ENCODE measurements around the gene APBB2. TPM values are rescaled to one million over a fixed set of nuclear protein-coding genes. Genes with fewer than 3 reads are reported as not detected.

The APBB2 gene
- total and polyA plus RNA-seq, 7 experiments from 2014 or later, result 0.42 to 1.5 (median 0.59) TPM; not detected in 2

- no peaks in the 10 kb centered on the region for H3K36me3 Mint-ChIP-seq
- H3K27ac Mint-ChIP-seq, result no peak overlapping the region
- Histone ChIP-seq H3K36me3 (ENCODE audit: control insufficient read depth in 2 of 3, insufficient read depth in 3 of 3, low read length in 3 of 3) (no peaks in the 10 kb centered on the region), H3K4me1 (ENCODE audit: control insufficient read depth in 2 of 2, insufficient read depth in 2 of 2, low read length in 2 of 2) (no peaks in the 10 kb centered on the region), H3K9me3 (ENCODE audit: control insufficient read depth in 2 of 3, low read length in 3 of 3) (no peaks in the 10 kb centered on the region), H3K27ac (ENCODE audit: low read depth, low read length) (no peak overlapping the region), H3K4me3 (ENCODE audit: low read length) (no peak overlapping the region), H3K27me3 (ENCODE audit: control insufficient read depth in 2 of 2, insufficient read depth in 2 of 2, low read length in 2 of 2) (no peaks in the 10 kb centered on the region)
- intact Hi-C loops (cut with micrococcal nuclease), result no loop called here
- H3K4me3 Mint-ChIP-seq, result no peak overlapping the region
- peaks cover 12 to 37% (median 17%) of the 10 kb centered on the region in 5 donors for H3K27me3 Mint-ChIP-seq
- H3K9me3 Mint-ChIP-seq, result peaks cover 0 to 5% (median 0%) of the 10 kb centered on the region in 11 donors
- DNase-seq (no peak), ATAC-seq (no peak)
- POLR2A ChIA-PET, result no interaction called here
- H3K4me1 Mint-ChIP-seq, result no peaks in the 10 kb centered on the region
- CTCF ChIA-PET, result no interaction called here
Measured at GRCh38 chr4:41197996-41198395, 16.3 kb downstream of the APBB2 start.

DNA sequence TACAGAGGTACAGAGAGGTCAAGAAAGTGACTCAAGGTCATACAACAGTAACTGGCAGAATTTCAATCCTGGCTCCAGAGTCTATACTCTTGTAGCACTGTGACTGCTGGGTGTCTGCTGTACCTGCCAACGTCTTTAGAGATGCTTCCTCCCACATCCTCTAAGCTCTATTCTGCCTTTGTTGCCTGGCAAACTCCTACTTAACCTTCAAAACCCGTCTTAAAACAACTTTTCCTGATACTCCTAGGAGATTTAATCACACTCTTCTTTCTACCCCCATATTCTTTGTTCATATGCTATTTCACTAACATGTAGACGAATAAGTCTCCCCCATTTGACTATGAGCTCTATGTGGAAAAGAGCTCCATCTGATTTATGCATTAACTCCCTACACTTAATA is 16.8 kb downstream of the APBB2 start:
- peaks cover 9 to 37% (median 15%) of the 10 kb centered on the region in 5 donors for H3K27me3 Mint-ChIP-seq
- H3K4me3 ChIP-seq (ENCODE audit: low read length), result no peak overlapping the region
- ChIA-PET POLR2A (no interaction called here), CTCF (no interaction called here)
- H3K9me3 ChIP-seq (ENCODE audit: control insufficient read depth in 2 of 3, low read length in 3 of 3), result no peaks in the 10 kb centered on the region
- H3K27ac ChIP-seq (ENCODE audit: low read depth, low read length), result no peak overlapping the region
- intact Hi-C loops (cut with micrococcal nuclease), result no loop called here
- H3K36me3 Mint-ChIP-seq, result no peaks in the 10 kb centered on the region
- no peaks in the 10 kb centered on the region for H3K27me3 ChIP-seq (ENCODE audit: control insufficient read depth in 2 of 2, insufficient read depth in 2 of 2, low read length in 2 of 2)
- no peak overlapping the region for H3K4me3 Mint-ChIP-seq
- H3K4me1 Mint-ChIP-seq, result no peaks in the 10 kb centered on the region
- no peak overlapping the region for H3K27ac Mint-ChIP-seq
- no peaks in the 10 kb centered on the region for H3K36me3 ChIP-seq (ENCODE audit: control insufficient read depth in 2 of 3, insufficient read depth in 3 of 3, low read length in 3 of 3)
- ATAC-seq (no peak), DNase-seq (no peak)
- H3K4me1 ChIP-seq (ENCODE audit: control insufficient read depth in 2 of 2, insufficient read depth in 2 of 2, low read length in 2 of 2), result no peaks in the 10 kb centered on the region
- peaks cover 0 to 5% (median 0%) of the 10 kb centered on the region in 11 donors for H3K9me3 Mint-ChIP-seq

DNA sequence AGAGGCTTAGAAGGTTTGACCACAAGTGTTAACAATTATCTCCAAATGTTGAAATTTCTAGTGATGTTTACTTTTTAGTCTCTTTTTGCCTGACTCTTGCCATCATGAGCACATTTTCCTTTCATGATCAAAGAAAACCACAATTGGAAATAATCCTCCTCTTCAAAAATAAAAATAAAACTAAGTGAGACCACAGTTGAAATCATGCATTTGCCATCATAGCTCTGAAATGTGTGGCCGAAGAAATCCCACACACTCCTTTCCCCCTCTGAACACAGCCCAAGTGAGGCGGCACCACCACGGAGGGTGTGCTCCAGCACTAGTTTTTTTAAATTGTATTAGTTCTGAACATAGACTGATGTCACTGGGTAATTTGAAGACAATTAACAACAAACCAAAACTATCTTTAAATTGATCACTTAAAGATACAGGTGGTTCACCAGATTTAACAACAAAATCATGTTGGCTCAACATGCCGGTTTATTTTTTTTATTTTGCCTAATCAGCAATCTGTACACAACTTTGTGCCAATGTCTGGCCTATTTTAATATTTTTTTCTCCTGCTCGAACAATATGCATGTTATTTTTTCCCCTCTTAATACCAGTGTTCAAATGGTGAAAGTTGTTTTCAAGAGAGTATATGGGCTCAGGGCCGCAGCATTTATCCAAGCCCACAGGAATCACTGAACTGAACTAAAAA is 17.6 kb downstream of the APBB2 start:
- H3K27me3 ChIP-seq (ENCODE audit: control insufficient read depth in 2 of 2, insufficient read depth in 2 of 2, low read length in 2 of 2), result no peaks in the 10 kb centered on the region
- Mint-ChIP-seq H3K27me3 (peaks cover 5 to 30% (median 12%) of the 10 kb centered on the region in 5 donors), H3K36me3 (no peaks in the 10 kb centered on the region), H3K4me1 (no peaks in the 10 kb centered on the region), H3K9me3 (peaks cover 0 to 5% (median 0%) of the 10 kb centered on the region in 11 donors), H3K27ac (no peak overlapping the region), H3K4me3 (no peak overlapping the region)
- no peak overlapping the region for H3K27ac ChIP-seq (ENCODE audit: low read depth, low read length)
- no peaks in the 10 kb centered on the region for H3K4me1 ChIP-seq (ENCODE audit: control insufficient read depth in 2 of 2, insufficient read depth in 2 of 2, low read length in 2 of 2)
- H3K9me3 ChIP-seq (ENCODE audit: control insufficient read depth in 2 of 3, low read length in 3 of 3), result no peaks in the 10 kb centered on the region
- CTCF ChIA-PET, result no interaction called here
- intact Hi-C loops (cut with micrococcal nuclease), result no loop called here
- DNase-seq (no peak), ATAC-seq (no peak)
- no peaks in the 10 kb centered on the region for H3K36me3 ChIP-seq (ENCODE audit: control insufficient read depth in 2 of 3, insufficient read depth in 3 of 3, low read length in 3 of 3)
- POLR2A ChIA-PET, result no interaction called here
- no peak overlapping the region for H3K4me3 ChIP-seq (ENCODE audit: low read length)

DNA sequence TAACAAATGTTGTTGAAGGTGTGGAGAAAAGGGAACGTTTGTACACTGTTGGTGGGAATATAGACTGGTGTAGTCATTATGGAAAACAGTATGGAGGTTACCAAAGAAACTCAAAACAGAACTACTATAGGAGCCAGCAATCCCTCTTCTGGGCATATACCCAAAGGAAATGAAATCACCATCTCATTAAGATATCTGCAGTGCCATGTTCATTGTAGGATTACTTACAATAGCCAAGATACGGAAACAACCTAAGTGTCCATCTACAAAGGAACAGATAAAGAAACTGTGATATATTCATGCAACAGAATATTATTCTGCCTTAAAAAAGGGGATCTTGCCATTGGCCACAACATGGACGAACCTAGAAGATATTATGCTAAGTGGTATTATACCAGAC is 22.2 kb downstream of the APBB2 start:
- no peaks in the 10 kb centered on the region for H3K36me3 Mint-ChIP-seq
- ATAC-seq, result no peak
- Histone ChIP-seq H3K4me1 (ENCODE audit: control insufficient read depth in 2 of 2, insufficient read depth in 2 of 2, low read length in 2 of 2) (no peaks in the 10 kb centered on the region), H3K36me3 (ENCODE audit: control insufficient read depth in 2 of 3, insufficient read depth in 3 of 3, low read length in 3 of 3) (no peaks in the 10 kb centered on the region), H3K27ac (ENCODE audit: low read depth, low read length) (no peak overlapping the region), H3K9me3 (ENCODE audit: control insufficient read depth in 2 of 3, low read length in 3 of 3) (no peaks in the 10 kb centered on the region), H3K27me3 (ENCODE audit: control insufficient read depth in 2 of 2, insufficient read depth in 2 of 2, low read length in 2 of 2) (no peaks in the 10 kb centered on the region), H3K4me3 (ENCODE audit: low read length) (no peak overlapping the region)
- ChIA-PET CTCF (no interaction called here), POLR2A (no interaction called here)
- peaks cover 0 to 4% (median 0%) of the 10 kb centered on the region in 11 donors for H3K9me3 Mint-ChIP-seq
- DNase-seq, result no peak
- H3K27me3 Mint-ChIP-seq, result peaks cover 1 to 20% (median 5%) of the 10 kb centered on the region in 5 donors
- intact Hi-C loops (cut with micrococcal nuclease), result no loop called here
- H3K4me3 Mint-ChIP-seq, result no peak overlapping the region
- no peaks in the 10 kb centered on the region for H3K4me1 Mint-ChIP-seq
- H3K27ac Mint-ChIP-seq, result no peak overlapping the region

DNA sequence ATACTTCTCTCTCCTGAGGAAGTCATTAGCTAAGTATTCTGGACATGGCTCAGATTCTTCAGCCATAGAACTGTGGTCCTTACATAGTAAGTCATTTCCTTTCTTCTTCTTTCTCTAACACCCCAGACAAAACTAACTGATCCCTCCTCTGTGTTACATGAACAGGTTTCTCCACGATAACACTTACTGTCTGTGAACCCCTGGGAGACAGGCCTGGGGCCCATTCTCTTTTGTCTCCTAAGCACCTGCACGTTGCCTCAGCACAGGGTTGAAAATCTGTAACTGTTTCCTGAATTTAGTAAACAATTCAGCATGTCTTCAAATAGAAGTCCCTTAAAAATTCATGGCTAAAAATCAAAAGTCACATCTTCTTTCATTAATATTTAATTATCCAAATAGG is 24.7 kb downstream of the APBB2 start:
- intact Hi-C loops (cut with micrococcal nuclease), result no loop called here
- H3K27me3 ChIP-seq (ENCODE audit: control insufficient read depth in 2 of 2, insufficient read depth in 2 of 2, low read length in 2 of 2), result no peaks in the 10 kb centered on the region
- no peaks in the 10 kb centered on the region for H3K36me3 ChIP-seq (ENCODE audit: control insufficient read depth in 2 of 3, insufficient read depth in 3 of 3, low read length in 3 of 3)
- H3K4me3 ChIP-seq (ENCODE audit: low read length), result no peak overlapping the region
- DNase-seq, result no peak
- peaks cover 0 to 4% (median 0%) of the 10 kb centered on the region in 11 donors for H3K9me3 Mint-ChIP-seq
- H3K27ac ChIP-seq (ENCODE audit: low read depth, low read length), result no peak overlapping the region
- CTCF ChIA-PET, result no interaction called here
- no peak overlapping the region for H3K27ac Mint-ChIP-seq
- peaks cover 0 to 23% (median 11%) of the 10 kb centered on the region in 5 donors for H3K27me3 Mint-ChIP-seq
- POLR2A ChIA-PET, result no interaction called here
- no peaks in the 10 kb centered on the region for H3K4me1 Mint-ChIP-seq
- no peak for ATAC-seq
- peaks cover 0 to 3% (median 0%) of the 10 kb centered on the region in 5 donors for H3K36me3 Mint-ChIP-seq
- H3K4me1 ChIP-seq (ENCODE audit: control insufficient read depth in 2 of 2, insufficient read depth in 2 of 2, low read length in 2 of 2), result no peaks in the 10 kb centered on the region
- H3K9me3 ChIP-seq (ENCODE audit: control insufficient read depth in 2 of 3, low read length in 3 of 3), result no peaks in the 10 kb centered on the region
- no peak overlapping the region for H3K4me3 Mint-ChIP-seq

GRCh38 chr4:41189076-41189475 is 25.3 kb downstream of the APBB2 start:
- ATAC-seq, result no peak

More at GRCh38 chr4:41189076-41189475, 25.3 kb downstream of the APBB2 start:
- ChIA-PET CTCF (no interaction called here), POLR2A (no interaction called here)
- peaks cover 0 to 29% (median 16%) of the 10 kb centered on the region in 5 donors for H3K27me3 Mint-ChIP-seq
- intact Hi-C loops (cut with micrococcal nuclease), result no loop called here
- no peak overlapping the region for H3K27ac ChIP-seq (ENCODE audit: low read depth, low read length)
- no peak overlapping the region for H3K4me3 ChIP-seq (ENCODE audit: low read length)
- no peak for DNase-seq
- H3K4me1 Mint-ChIP-seq, result no peaks in the 10 kb centered on the region
- no peaks in the 10 kb centered on the region for H3K9me3 ChIP-seq (ENCODE audit: control insufficient read depth in 2 of 3, low read length in 3 of 3)
- no peaks in the 10 kb centered on the region for H3K4me1 ChIP-seq (ENCODE audit: control insufficient read depth in 2 of 2, insufficient read depth in 2 of 2, low read length in 2 of 2)
- H3K27ac Mint-ChIP-seq, result no peak overlapping the region
- H3K4me3 Mint-ChIP-seq, result no peak overlapping the region
- peaks cover 0 to 8% (median 0%) of the 10 kb centered on the region in 11 donors for H3K9me3 Mint-ChIP-seq
- no peaks in the 10 kb centered on the region for H3K27me3 ChIP-seq (ENCODE audit: control insufficient read depth in 2 of 2, insufficient read depth in 2 of 2, low read length in 2 of 2)
- peaks cover 0 to 8% (median 0%) of the 10 kb centered on the region in 5 donors for H3K36me3 Mint-ChIP-seq
- H3K36me3 ChIP-seq (ENCODE audit: control insufficient read depth in 2 of 3, insufficient read depth in 3 of 3, low read length in 3 of 3), result no peaks in the 10 kb centered on the region

Data from naive thymus-derived CD4-positive, alpha-beta T cell (primary cell).